CD4-positive, alpha-beta T cell treated with Interleukin-2 at 100 ng/mL for 4 hours (primary cell): ENCODE results near the gene TMPRSS15.

ENCODE experiments used
- DNase-seq: peaks from one replicate; pipeline ENCODE4 v3.0.0-alpha.2; 2020; ENCODE audit warnings: low spot score

TMPRSS15 gene

DNA sequence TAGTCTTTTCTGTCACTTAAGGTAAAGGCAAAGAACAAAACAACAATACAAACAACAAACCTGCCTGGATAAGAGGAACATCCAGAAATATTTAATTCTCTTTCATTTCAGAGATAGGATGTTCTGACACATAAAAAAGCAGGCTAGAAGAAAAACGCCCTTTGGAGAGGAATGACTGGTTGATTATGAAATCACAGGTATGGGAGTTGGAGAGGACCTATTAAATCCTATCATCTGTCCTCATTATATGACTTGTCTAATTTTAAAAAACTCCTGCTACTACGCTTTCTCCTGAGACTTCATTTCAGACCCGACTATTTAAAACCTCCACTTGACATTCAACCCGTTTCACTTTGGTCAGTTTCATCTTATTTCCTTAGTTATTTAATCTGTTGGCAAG, 54.1 kb downstream of the TMPRSS15 start:
- no peak for DNase-seq

DNA sequence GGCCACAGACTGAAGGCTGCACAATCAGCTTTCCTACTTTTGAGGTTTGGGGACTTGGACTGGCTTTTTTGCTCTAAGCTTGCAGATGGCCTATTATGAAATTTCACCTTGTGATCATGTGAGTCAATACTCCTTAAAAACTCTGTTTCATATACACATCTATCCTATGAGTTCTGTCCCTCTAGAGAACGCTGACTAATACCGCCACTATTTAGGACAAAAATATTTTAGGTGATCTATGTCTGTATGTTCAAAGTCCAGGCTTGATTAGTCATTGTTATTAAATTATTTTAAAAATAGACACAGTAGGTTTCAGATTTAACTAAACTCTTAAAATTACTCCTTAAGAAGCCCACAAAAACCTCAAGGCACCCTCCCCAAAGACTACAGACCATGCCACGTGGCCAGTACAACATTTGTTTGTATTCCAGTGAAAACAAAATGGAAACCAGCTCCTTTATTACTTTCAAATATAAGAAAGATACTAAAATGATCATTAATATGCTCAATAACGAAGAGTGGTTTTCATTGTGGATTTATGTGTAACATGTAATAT, 63.1 kb downstream of the TMPRSS15 start:
- DNase-seq, result no peak

DNA sequence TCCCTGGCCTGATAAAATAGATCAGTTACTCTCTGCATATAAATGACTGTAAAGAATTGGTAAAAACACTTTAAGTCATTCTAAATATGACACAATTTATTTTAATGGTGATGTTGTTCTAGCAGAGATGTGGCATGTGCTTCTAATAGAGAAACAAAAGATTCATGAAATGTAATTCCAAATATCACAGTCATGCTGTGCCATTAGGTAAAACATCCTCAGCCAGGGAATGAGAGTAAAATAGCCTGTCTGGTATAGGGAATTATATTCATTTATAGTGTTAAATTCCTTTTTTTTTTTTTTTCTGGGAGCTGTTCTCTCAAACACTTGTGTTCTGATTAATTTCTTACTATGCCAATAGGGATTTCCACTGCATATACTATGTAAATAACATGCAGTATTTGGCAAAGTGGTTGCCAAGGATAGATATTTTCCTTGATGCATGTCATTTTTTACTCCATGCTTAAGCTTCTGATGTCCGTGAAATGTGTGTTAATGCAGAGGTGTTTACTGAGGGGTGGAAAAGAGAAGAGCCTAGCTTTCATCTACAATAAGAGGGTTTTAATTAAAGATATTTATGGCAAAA, 67.8 kb downstream of the TMPRSS15 start:
- no peak for DNase-seq

DNA sequence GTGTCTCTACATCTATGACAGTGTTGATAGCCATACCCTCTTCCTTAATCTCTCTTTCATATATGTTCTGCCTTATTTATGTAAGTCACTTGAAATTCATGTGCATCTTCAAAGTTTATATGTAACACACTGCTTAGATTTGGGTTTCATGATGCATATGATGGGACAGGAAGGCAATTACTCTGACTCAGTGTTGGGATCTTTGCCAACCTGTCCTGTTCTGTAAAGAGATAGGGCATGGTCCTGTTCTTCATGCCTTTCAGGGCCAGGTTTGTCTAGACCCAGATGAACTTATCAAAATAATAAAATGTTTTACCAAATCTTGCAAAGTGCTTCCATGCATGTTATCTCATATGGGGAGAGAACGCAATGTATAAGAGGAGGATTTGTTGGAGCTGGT, 69.5 kb downstream of the TMPRSS15 start:
- no peak for DNase-seq

DNA sequence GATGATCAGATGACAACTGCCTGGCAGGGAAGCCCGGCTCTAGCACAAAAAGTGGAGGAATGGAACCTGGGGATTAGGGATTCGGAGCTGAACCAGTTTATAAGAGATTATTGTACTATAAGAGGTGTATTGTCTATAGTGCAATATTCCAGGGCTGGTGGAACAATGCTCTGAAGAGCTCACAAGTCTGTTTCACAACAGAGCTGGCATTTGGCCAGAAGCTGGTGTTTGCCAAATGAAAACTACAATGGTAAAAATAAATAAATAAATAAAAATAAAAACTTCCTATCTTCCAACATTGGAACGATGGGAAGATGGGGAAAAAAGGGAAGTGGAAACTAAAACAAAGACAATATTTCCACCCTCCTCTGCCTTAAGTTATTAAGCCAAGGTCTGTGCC, 85.4 kb downstream of the TMPRSS15 start:
- no peak for DNase-seq

DNA sequence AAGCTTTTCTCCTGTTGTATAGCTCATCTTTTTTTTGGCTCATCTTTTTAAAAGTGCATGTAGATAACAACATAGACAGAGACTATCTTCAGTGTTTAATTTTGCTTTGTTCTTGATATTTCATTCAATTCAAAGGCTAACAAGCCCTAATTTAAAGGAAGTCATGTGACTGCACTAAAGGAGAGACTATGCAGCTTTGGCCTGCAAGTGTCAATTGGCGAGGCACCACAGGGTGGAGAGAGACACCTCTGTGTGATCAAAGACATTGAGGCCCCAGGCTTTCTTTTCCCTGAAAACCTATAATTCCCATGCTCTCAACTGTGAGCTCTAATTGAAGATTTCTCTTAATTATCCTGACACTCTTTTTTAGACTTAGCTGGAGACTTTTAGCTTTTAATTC, 105.4 kb downstream of the TMPRSS15 start:
- no peak for DNase-seq

DNA sequence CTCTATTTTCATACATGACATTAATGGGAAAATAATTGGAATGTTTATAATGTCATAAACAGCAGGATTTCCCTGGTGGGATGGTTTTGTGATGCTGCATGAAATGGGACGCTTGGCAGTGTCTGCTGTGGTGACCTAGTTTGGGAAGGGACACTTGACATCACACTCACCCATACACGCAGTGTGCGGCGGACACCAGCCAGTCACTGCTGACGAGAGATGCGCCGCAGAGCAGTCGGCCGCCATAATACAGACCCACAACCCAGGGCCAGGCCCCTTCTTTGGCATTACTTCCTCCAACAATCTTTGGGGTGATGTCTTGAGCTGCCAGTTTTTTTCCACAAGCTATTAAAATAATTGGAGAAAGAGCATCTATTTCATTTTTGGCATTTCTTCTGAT, 109.5 kb downstream of the TMPRSS15 start:
- no peak for DNase-seq

DNA sequence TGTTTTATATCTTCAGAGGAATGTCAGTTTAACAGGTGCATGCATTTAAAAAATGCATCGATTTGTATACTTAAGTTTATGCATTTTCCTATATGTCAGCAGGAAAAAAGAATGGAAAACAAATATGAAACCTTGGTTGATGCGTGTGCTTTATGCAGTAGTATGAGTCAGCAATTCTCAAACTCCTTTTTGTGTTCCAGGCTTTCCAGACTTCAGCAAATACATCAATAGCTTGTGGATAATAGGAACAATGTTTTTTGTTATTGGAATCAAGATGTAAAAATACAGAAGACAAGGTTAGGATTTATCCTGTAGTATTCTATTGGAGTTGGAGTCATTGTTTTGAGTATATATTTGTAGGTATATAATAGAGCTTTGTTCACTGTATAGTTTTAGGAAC, 113.7 kb downstream of the TMPRSS15 start:
- no peak for DNase-seq

DNA sequence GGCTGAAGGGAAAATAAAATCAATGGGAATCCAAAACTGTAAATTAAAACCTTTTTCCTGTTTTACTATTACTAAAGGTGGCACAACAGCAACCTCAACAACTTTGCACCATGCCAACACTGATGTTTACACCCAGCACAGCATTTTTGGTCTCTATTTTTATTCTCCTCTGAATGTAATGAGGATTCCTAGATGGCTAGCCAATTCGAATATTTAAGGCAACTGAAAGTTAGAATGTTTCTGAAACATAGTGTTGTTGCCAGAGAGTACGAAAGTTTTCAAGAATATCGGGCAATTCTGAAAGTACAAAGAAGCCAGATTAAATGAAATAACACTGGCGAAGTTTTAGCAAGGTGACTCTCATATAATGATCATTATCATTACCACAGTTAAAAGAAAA, 118.2 kb downstream of the TMPRSS15 start:
- no peak for DNase-seq

DNA sequence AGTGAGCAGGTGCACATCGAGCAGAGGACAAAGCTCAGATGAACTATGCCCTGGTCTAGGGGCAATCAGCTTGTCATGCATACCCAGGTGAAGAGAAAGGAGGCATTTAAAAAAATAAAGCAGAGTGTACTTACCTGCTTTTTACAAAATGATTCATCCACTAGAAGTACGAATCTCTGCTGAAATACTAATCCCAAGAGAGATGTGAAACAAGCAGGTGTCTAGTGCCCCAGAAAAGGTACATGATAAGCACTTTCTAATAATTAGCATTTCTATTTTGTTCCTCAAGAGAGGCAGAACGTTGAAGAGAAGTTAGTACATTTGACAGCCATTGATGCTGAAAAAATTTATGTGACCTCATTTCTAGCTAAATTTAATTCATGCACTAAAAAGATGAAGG, 127.8 kb downstream of the TMPRSS15 start:
- DNase-seq, result no peak

DNA sequence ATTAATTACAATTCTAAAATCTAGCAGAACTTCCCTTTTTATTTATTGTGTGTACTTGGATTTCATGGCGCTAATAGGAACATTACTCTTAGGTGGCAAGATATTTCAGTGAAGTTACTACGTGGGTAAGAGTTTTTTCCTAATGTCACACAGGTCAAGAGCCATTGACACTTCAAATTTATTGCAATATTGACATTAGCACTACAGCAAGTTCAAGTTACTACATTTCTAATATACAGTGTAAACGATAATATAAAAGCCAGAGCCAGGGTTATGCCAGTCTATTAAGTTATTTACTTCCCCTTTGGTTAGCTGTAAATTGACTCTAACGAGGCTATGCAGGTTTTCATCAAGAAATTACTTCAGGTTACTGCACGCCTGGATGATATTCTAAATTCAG, 129.2 kb downstream of the TMPRSS15 start:
- no peak for DNase-seq

DNA sequence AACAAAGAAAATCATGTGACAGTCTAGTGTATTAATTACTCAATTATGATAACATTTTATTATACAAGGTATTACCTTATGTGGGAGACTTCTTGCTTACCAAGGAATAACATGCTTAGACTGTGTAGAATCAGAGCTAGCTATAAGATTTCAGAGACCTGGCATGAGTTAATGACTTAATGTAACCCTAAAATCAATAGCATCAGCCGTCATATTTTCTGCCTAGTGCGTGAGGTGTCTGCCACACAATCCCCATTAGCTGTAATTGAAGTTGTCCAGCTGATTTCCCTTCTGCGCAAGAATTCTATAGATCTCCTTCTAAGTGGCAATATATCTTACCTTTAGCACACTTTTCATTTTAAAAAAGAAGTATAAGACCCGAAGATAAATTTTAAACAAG, 130.2 kb downstream of the TMPRSS15 start:
- DNase-seq, result no peak

DNA sequence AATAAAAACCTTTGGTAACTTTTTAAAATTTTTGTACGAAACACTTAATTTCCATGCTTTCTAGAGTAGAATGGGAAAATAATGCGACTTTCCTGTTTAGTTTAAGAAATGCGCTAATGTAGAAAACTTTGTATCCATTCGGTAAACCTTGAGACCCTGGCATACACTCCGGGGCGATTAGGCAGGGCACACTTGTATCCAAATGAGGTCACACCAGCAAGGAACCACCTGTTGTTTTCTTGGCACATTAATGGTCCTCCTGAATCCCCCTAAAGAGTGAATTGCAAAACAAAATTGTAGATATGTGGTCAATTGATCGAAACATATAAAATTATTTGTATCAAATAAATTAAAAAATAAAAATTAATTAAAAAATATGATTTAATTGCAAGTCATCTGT, 133.7 kb downstream of the TMPRSS15 start:
- DNase-seq, result no peak

DNA sequence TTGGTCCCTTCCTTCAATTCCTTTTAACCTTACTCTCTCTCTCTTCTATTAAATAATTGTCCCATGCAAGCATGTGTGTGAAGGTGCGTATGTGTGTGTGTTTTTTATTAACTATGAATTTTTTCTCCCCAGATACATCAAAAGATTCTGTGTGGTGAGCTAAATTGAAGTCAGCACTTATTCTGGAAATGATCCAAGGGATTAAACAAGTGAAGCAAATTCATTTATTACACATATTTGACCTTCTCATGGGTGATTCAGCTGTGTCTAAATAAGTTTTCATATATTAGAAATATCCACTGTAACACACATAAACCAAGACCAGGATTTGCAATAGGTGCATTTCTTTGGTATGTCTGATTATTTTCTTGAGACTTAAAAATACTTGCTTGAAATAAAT, 134.7 kb downstream of the TMPRSS15 start:
- no peak for DNase-seq

DNA sequence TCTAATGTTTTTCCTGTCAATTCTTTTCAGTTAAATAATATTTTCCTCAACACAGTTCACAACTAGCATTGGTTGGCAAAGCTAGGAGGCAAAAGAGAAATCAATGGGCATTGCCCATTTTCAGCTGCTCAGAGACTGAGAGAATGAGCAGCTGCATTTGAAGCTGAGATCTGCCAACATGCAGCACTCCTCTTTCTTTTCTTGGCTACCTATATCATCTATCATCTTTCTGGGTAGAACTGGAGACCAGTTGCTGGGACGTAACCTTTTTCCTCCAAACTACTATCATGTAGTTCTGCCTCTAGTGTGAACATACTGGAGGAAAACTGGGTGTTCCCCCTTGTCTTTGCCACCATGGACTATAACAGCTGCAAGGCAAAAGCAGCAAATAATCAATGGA, 136.1 kb downstream of the TMPRSS15 start:
- no peak for DNase-seq

DNA sequence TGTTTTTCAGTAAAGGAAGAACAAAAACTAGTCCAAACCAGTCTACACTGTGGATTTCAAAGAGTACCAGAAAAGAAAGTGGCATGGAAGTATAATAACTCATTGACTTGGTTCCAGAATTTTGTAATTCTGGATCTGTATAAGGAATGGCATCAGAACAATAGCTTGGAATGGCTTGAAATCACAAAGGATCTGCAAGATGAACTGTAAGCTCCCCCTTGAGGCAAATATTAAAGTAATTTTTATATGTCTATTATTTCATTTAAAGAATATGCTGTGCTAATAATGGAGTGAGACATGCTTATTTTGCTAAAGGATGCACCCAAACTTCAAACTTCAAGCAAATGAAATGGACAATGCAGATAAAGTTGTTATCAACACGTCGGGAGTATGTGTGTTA, 137.6 kb downstream of the TMPRSS15 start:
- DNase-seq, result no peak

DNA sequence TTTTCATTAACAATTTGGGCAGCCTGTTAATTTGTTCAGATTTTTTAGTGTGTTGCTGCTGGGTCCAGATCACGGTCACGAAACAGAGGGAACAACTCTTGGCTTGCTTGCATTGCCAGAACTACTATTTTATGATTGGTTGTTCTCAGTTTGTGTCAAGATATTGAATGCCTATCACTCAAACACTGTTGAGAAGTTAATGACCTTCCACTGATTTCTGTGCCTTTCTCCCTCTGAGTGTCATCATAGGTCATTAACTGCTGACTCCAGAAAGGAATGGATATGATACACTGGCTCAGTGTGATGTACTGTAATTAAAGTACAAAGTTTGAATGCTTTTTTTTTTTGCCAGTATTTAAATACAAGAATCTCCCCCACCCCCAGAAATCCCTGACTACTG, 149.8 kb downstream of the TMPRSS15 start:
- no peak for DNase-seq

DNA sequence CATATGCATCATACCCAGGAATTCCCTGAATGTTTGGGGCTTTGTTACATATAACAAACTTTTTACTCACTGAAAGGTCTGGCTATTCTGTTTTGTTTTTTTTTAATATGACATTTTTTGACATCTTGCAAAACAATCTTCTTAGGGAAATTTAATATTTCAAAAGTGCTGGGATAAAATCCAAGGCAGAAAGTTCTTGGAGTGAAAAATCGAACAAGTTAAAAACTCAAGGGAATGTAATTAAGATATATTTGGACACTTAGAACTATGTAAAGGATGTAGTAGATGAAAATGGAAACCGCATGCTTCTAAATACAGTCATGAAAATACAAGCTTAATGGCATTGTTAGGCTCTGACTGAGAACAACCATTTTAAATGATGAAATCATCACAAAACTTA, 150.4 kb downstream of the TMPRSS15 start:
- DNase-seq, result no peak

DNA sequence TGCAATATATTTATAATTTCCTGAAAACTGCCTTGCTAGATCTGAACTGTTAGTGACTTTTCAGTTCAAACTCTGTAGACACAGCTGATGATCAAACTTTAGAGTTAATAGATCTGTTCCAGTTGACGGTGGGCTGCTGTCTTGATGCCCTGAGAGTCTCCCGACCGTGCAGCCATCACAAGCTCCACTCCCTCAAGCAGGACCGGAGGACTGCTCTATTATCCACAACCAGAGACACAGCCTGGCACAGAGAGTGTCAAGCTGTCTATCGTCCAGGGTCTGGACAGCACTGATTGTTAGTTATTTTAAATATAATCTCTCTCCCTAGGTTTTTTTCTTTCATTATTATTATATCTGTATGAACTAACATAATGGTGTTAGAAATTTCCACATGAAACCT, 150.9 kb downstream of the TMPRSS15 start:
- no peak for DNase-seq

DNA sequence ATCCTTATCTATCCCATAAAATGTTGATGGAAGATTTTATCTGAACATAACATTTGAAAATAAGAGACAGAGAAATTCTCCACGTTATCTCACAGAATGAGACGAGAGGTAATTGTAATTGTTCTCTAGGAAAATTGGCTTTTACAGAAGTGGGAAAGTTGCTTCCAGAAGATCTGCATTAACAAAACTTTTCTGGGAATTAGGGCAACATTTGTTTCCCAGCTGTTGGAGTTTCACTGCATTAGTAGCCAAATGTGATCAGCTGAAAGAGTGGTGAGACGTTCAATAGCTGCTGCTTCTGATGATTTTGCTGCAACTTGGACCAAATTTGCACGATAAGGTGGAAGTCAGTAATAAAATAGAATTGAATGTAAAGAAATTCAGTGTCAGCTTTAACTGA, 151.3 kb downstream of the TMPRSS15 start:
- no peak for DNase-seq

DNA sequence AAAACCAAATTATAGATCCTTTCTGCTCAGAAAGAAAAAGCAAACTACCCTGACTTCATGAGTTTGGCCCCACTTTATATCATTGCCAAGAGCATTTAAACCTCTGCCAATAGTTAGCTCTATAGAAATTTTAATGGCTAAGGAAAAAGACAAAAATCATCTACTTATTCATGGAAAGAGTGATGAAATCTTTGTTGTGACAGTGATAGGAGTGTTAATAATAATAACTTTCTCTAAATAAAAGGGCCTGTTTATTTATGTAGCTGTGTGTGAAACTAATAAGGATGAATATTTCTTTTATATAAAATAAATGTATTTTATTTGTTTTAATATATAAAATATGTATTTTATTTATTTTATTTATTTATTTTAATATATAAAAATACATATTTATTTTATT, 152.5 kb downstream of the TMPRSS15 start:
- no peak for DNase-seq

DNA sequence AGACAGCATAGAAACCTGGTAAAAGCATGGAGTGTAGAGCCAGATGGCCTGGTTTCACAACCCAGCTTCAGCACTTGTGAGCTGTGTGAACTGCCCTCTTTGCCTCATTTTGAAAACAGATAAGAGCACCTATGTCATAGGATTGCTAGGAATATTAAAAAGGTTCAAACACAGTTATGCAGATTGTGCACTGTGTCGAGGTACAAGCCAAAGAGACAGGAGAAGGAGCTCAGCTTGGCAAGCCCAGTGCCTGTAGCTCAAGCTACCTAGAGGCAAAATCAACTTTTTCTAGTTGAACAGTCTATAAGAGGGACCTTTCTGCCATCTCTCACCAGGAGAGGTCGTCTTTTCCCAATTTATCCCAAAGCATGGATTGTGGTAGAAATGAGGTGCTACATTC, 153.9 kb downstream of the TMPRSS15 start:
- no peak for DNase-seq

DNA sequence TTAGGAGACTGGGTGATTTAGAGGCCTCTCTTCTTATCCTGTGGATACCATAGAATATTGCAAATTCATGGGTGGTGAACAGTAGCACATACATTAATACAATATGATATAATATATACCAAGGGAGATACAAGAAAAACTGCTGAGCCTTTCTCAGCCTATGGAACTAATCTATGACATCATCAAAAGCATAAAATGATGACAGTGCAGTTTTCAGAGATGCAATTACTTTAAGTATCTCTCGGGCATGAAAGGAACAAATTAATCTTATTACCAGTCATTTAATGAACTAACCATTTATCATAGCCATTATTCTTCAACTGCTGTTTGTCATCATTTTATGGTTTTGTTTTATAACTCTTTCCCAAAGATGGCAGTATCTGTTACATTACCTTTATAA, 155.4 kb downstream of the TMPRSS15 start:
- DNase-seq, result no peak

DNA sequence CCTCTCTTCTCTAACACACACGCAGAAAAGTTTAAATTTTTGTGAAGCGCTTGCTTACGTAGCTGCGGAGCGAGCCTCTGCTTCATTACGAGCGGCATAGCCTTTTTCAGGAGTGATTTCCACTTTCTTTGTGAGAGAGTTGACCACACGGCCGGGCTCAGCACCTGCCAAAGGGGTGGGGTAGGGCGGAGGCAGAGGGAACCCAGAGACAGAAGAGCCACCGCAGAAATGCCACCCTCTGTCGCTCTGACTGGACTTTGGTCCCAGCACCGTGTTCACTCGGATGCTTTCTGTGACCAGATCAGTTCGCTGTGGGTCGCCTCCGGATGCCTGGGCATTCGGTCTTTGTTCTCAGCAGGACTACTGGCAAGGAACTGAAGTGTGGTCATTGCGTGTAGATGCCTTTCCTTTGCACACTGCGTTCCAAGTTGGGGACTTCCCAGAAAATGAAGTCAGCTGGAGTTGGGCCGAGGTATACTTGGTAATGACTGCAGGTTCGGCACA, 158.1 kb downstream of the TMPRSS15 start:
- DNase-seq, result no peak
